ENCODE results near the gene SLC24A3.

Gene SLC24A3

GRCh38 chr20:19528286-19529030 is 316.0 kb downstream of the SLC24A3 start:
- DNase-seq (ENCODE audit: low read depth in 1 of 2, low spot score in 1 of 2), result no peak

- no peak for DNase-seq (ENCODE audit: low read depth in 1 of 2, low spot score in 1 of 2)
Measured at GRCh38 chr20:19530006-19530405, 317.6 kb downstream of the SLC24A3 start.

- no peak for DNase-seq (ENCODE audit: low read depth in 1 of 2, low spot score in 1 of 2)
Measured at GRCh38 chr20:19531446-19531845, 319.0 kb downstream of the SLC24A3 start.

GRCh38 chr20:19538556-19538955 is 326.1 kb downstream of the SLC24A3 start:
- DNase-seq (ENCODE audit: low read depth in 1 of 2, low spot score in 1 of 2), result no peak

- no peak for DNase-seq (ENCODE audit: low read depth in 1 of 2, low spot score in 1 of 2)
Measured at GRCh38 chr20:19539191-19539590, 326.7 kb downstream of the SLC24A3 start.

- no peak for DNase-seq (ENCODE audit: low read depth in 1 of 2, low spot score in 1 of 2)
Measured at GRCh38 chr20:19540392-19540791, 327.9 kb downstream of the SLC24A3 start.

- no peak for DNase-seq (ENCODE audit: low read depth in 1 of 2, low spot score in 1 of 2)
Measured at GRCh38 chr20:19543101-19543500, 330.7 kb downstream of the SLC24A3 start.

GRCh38 chr20:19544684-19545083 is 332.2 kb downstream of the SLC24A3 start:
- DNase-seq (ENCODE audit: low read depth in 1 of 2, low spot score in 1 of 2), result no peak

- DNase-seq (ENCODE audit: low read depth in 1 of 2, low spot score in 1 of 2), result no peak
Measured at GRCh38 chr20:19546648-19547047, 334.2 kb downstream of the SLC24A3 start.

GRCh38 chr20:19547547-19547946 is 335.1 kb downstream of the SLC24A3 start:
- DNase-seq (ENCODE audit: low read depth in 1 of 2, low spot score in 1 of 2), result no peak

- DNase-seq (ENCODE audit: low read depth in 1 of 2, low spot score in 1 of 2), result no peak
Measured at GRCh38 chr20:19549896-19550295, 337.5 kb downstream of the SLC24A3 start.

- DNase-seq (ENCODE audit: low read depth in 1 of 2, low spot score in 1 of 2), result no peak
Measured at GRCh38 chr20:19552221-19553180, 340.1 kb downstream of the SLC24A3 start.

- DNase-seq (ENCODE audit: low read depth in 1 of 2, low spot score in 1 of 2), result no peak
Measured at GRCh38 chr20:19554666-19555065, 342.2 kb downstream of the SLC24A3 start.

- DNase-seq (ENCODE audit: low read depth in 1 of 2, low spot score in 1 of 2), result no peak
Measured at GRCh38 chr20:19555726-19556125, 343.3 kb downstream of the SLC24A3 start.

GRCh38 chr20:19557291-19557690 is 344.8 kb downstream of the SLC24A3 start:
- DNase-seq (ENCODE audit: low read depth in 1 of 2, low spot score in 1 of 2), result no peak

- no peak for DNase-seq (ENCODE audit: low read depth in 1 of 2, low spot score in 1 of 2)
Measured at GRCh38 chr20:19560881-19561480, 348.5 kb downstream of the SLC24A3 start.

- DNase-seq (ENCODE audit: low read depth in 1 of 2, low spot score in 1 of 2), result no peak
Measured at GRCh38 chr20:19562426-19562825, 350.0 kb downstream of the SLC24A3 start.

GRCh38 chr20:19564261-19564660 is 351.8 kb downstream of the SLC24A3 start:
- DNase-seq (ENCODE audit: low read depth in 1 of 2, low spot score in 1 of 2), result no peak

- no peak for DNase-seq (ENCODE audit: low read depth in 1 of 2, low spot score in 1 of 2)
Measured at GRCh38 chr20:19565736-19566135, 353.3 kb downstream of the SLC24A3 start.

GRCh38 chr20:19566226-19566945 is 353.9 kb downstream of the SLC24A3 start:
- DNase-seq (ENCODE audit: low read depth in 1 of 2, low spot score in 1 of 2), result no peak

- no peak for DNase-seq (ENCODE audit: low read depth in 1 of 2, low spot score in 1 of 2)
Measured at GRCh38 chr20:19568128-19568527, 355.7 kb downstream of the SLC24A3 start.
